K562 (cell line): ENCODE results near the gene UBA7.

Experiments used
- ATF7 ChIP-seq: fragments of 450-650 bp; IDR thresholded peaks from 2 replicates; pipeline ENCODE4 v1.7.1; 2014; ENCODE audit warnings: mild to moderate bottlenecking, moderate library complexity
- BACH1 ChIP-seq: fragments of 200-800 bp; sonication (Bioruptor generic); IDR thresholded peaks from 2 replicates; pipeline ENCODE4 v1.6.1; 2016; ENCODE audit warnings: missing genetic modification characterization, missing compliant biosample characterization
- CBX8 ChIP-seq: fragments of 200-600 bp; sonication (generic); IDR thresholded peaks from 2 replicates; pipeline ENCODE4 v1.6.1; 2012; ENCODE audit warnings: borderline replicate concordance, mixed run types, low read depth, mild to moderate bottlenecking, moderate library complexity, mixed read lengths, low read length, control low read depth, inconsistent platforms; ENCODE audit not compliant: poor library complexity, severe bottlenecking; ENCODE audit errors: extremely low read depth
- CTCF ChIP-seq, 3 experiments: IDR thresholded peaks in 2 of 3; conservative IDR thresholded peaks in 1 of 3; 2 replicates each; pipeline ENCODE4 v1.5.1; 2011 to 2012; ENCODE audit warnings: low read length in 3 of 3, mild to moderate bottlenecking in 3 of 3, control low read depth in 2 of 3, improper control_type of control experiment in 1 of 3, inconsistent platforms in 1 of 3, low read depth in 1 of 3, mixed read lengths in 1 of 3, moderate library complexity in 1 of 3; ENCODE audit not compliant: insufficient read depth in 2 of 3
- GATA2 ChIP-seq: sonication (generic); formaldehyde crosslinking; IDR thresholded peaks from 2 replicates; pipeline ENCODE4 v1.4.0; 2020; ENCODE audit warnings: mild to moderate bottlenecking, missing genetic modification reagents
- HDAC6 ChIP-seq: IDR thresholded peaks from 2 replicates; pipeline ENCODE4 v1.6.1; 2012; ENCODE audit warnings: low read depth, mild to moderate bottlenecking, control low read depth, inconsistent platforms, low read length, moderate library complexity
- POLR2AphosphoS5 ChIP-seq: IDR thresholded peaks from 2 replicates; pipeline ENCODE4 v1.6.1; 2011; ENCODE audit warnings: mild to moderate bottlenecking, low read depth, low read length, moderate library complexity; ENCODE audit not compliant: control insufficient read depth, insufficient read depth
- RBBP5 ChIP-seq: fragments of 200-600 bp; sonication (generic); IDR thresholded peaks from 2 replicates; pipeline ENCODE4 v1.6.1; 2012; ENCODE audit warnings: borderline replicate concordance, mild to moderate bottlenecking, low read length, control low read depth, inconsistent platforms; ENCODE audit not compliant: insufficient read depth, poor library complexity, severe bottlenecking
- RBM17 ChIP-seq: fragments of 200-400 bp; formaldehyde crosslinking; IDR thresholded peaks from 2 replicates; pipeline ENCODE4 v1.6.1; 2017; ENCODE audit warnings: low read depth, mild to moderate bottlenecking, low read length, borderline replicate concordance
- SMAD1 ChIP-seq: fragments of 150-350 bp; IDR thresholded peaks from 2 replicates; pipeline ENCODE4 v1.6.1; 2014; ENCODE audit warnings: low read length, low read depth; ENCODE audit not compliant: partially characterized antibody
- ZBTB49 ChIP-seq: sonication (generic); formaldehyde crosslinking; IDR thresholded peaks from 2 replicates; pipeline ENCODE4 v1.8.0; 2022; ENCODE audit warnings: missing genetic modification reagents, mild to moderate bottlenecking, borderline replicate concordance

DNA sequence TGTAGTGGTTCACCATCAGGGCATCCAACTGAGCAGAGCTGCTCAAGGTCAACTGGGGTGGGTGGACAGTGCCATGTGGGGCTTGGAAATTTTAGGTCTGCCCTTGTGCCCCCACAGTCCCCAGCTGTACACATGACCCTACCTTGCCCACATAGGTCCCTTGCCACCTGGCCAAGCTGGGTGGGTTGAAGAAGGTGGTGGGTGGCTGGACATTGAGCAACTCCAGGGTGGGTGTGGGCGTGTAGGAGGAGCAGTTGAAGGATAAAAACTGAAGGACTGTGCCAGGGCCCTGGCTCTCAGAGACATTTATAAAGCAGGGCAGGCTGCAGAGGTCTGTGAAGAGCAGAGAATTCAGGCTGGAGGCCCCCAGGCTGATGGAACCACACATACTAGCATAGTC, 14.6 kb downstream of the UBA7 start:
- TF ChIP-seq GATA2 (no peak), RBM17 (no peak), BACH1 (tag) (no peak), HDAC6 (no peak), RBBP5 (no peak), CTCF (IDR thresholded peaks at IDR 0.05 in 2 of 3, conservative IDR thresholded peaks at IDR 0.05 in 1 of 3; ENCODE audit: insufficient read depth in 2 of 3, low read depth in 1 of 3, low read length in 3 of 3) (no peak), POLR2AphosphoS5 (no peak), CBX8 (no peak), ATF7 (no peak), ZBTB49 (CRISPR knock-in tag) (no peak), SMAD1 (no peak)
